ENCODE data around the gene SPACA7.

Gene SPACA7

DNA sequence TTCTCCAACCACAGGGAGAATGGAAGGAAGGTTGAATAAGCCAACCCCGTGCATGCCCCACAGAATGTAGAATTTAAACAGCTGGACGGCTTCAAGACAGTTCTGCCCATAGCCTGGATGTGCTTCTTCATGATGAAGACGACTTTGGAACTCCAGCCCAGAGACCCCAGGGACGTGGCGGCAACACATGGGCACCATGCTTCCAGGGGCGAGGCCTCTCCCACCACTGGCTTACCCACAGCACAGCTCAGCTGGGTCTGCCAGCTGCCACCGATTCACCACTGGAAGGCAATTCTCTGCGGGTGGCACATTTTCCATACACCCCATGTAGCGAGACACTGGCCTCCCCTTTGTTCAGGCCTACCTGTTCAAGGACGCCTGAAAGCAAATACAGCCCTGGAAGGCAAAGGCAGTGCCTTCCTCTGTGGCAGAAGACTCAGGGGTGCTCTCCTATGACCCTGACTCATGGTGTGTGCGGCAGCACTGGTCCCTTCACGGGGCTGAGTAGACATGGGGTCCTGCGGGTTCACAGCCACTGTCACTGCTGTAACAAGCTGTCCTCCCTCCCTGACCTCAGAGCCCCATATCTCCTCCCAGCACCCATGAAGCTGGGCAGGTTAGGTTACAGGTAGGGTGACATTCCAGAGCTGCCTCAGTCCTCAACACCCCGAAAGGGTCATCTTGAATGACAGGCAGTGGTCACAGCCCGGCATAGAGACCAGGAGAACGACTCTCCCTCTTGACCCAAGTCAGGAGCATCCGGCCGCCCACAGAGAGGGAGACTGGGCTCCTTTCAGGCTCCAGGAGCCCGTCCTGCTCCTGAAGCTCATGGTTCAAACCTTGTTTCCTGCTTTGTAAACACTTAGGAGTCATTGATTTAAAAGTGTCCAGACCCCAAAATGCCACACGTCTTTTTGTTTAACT is 72.7 kb downstream of the SPACA7 start:
- DNase-seq (ENCODE audit: low read depth) = no peak

DNA sequence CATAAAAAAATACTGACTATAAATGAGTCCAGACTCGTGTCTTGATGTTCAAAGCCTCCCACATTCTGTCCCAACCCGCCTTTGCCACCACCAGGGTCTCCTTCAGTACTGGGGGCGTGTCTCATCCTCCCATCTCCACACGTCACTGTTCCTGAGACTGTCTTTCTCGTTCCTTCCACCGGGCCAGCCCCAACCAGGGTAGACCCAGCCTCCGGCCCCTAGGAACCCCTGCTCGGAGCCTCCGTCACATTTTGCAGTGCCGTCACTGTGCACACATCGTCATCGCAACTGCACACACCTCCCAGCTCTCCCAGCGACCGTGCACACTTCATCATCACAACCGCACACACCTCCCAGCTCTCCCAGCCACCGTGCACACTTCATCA is 73.4 kb downstream of the SPACA7 start:
- DNase-seq (ENCODE audit: low read depth) = no peak

DNA sequence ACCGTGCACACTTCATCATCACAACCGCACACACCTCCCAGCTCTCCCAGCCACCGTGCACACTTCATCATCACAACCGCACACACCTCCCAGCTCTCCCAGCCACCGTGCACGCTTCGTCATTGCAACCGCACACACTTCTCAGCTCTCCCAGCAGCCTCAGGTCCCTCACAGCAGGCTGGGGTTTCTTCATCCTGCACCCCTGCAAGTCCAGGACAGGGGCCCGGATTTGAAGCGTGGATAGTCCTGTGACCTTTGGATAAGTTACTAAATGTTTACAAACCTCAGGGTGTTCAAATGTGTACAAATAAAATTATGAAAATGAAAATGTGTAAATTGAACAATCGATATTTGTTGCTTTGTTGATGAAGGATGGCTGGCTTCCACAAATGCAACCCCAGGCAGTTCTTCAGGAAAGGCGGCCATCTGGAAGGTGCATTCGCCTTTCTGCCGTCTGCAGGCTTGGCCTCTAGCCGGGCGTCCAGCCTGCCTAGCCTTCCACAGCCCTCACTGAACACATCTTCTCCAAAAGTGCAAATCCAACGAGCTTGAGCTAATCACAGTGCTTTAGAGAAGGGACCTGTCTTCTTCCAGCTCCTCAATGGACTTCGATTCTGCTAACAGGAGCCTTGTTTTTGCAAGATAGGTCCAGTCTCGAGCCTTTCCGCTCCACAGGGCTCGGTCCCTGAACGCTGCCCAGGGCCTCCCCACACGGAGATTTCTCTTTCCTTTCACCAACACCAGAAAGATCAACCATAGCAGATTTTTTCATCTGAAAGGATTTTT is 74.2 kb downstream of the SPACA7 start:
- no peak for DNase-seq (ENCODE audit: low read depth)

DNA sequence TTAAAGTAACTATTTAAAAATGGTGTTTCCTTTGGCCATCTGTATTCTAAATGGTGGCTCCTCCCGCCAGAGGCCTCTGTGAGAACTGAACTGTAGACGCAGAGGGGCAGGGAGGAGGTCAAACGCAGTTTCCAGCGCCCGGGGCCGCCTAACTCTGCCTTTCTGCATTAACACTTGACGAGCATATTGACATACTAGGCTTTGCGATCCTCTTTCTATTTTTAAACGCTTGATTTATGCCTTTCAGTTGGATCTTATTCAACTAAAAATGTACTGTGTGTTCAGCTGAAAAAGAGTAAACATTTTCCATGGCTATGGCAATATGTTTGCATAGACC is 74.7 kb downstream of the SPACA7 start:
- DNase-seq (ENCODE audit: low read depth) = no peak

DNA sequence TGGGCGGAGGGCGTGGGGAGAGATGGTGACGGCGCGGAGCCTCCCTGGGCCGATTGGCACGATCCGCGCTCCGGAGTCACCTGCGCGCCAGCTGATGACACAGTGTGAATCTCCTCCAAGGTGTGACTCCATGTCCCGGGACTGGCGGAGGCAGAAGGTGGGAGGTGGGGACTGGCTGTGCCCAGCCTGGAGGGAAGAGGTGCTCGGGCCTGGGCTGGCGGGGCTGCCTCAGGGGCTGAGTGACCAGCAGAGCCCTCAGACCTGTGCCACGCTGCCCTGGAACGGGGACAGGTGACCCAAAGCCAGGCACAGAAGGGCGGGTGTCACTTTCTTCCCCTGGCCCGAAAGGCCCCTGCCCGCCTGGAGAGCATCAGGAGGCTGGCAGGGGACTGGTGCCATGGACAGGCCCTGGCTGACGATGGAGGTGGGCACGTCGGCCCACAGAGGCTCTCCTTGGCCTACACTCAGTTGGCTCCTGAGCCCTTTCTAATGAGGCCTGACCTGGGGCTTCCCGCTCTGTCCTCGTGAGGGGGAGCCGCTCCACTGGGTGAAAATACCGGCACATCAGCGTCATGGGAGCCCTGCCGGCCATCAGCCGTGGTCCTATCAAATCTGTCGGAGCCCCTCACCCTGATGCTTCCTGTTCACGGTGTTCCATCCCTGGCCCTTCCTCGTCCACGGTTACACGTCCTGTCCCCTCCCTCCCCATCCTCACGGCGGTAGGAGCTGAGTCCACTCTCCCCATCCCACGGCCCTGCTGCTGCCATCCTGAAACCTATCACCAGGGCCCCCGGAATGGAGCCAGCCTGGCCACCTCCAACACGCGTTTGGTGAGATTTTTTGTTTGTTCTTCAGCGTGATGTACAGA is 75.6 kb downstream of the SPACA7 start:
- DNase-seq (ENCODE audit: low read depth) = no peak

DNA sequence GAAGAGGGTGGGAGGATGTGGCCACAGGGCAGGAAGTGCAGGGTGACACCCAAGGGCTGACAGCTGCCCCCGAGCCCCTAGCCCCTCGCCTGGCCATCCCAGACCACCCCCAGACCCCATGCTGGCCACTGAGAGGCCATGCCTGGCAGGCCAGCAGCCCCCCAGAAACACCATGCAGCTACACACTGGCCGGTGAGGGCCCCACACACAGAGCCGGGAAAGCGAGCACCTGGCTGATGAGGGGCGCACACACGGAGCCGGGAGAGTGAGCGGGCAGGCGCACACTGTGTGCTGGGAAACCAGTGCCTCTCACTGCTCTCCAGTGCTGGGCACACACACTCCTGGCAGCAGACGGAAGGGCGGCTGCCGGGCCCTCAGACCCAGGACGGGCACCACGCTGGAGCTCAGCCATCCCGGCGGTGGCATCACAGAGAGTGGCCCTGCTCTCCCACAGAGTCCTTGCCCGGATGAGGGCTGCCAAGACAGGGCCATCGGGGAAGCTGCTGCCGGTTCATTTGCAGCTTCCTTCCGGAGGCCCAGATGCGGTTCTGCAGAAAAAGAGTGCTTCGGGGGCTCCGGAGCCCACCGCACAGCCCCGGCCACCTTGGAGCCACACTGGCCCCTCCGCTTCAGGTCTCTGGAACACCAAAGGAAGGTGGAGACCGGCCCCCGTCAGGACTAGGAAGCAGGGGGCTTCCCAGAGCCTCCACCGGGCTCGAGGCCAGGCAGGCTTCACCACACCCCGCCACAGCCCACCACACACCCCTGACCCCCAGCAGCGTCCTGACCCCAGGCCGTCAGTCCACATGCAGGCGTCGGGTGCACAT is 76.4 kb downstream of the SPACA7 start:
- DNase-seq (ENCODE audit: low read depth) = no peak

DNA sequence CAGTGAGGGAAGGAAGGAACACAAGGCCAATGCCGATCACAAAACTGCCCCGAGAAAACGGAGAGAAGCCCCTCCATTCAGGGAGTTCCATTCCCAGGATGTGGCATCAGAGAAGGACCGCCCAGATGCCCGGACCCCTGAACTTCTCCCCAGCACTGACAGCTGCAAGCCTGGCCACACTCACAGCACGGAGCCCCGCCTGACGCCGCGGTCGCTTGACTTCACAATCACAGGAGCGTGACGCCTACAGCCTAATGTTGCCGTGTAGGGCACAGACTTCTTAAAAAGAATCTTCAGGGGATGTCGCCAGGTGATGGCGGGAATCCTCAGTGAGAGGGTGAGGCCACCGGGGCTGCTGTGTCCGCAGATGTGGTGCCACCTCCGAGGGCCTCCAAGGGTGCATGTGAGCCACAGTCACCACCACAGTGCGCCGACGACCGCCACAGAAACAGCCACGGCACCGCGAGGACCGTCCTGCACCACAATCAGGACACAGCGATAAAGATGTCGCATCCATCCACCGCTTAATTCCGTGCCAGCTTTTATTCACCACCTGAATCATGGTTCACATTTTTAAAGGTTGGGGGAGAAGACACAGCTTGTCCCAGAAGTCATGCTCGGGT is 77.2 kb downstream of the SPACA7 start:
- DNase-seq (ENCODE audit: low read depth) = no peak

DNA sequence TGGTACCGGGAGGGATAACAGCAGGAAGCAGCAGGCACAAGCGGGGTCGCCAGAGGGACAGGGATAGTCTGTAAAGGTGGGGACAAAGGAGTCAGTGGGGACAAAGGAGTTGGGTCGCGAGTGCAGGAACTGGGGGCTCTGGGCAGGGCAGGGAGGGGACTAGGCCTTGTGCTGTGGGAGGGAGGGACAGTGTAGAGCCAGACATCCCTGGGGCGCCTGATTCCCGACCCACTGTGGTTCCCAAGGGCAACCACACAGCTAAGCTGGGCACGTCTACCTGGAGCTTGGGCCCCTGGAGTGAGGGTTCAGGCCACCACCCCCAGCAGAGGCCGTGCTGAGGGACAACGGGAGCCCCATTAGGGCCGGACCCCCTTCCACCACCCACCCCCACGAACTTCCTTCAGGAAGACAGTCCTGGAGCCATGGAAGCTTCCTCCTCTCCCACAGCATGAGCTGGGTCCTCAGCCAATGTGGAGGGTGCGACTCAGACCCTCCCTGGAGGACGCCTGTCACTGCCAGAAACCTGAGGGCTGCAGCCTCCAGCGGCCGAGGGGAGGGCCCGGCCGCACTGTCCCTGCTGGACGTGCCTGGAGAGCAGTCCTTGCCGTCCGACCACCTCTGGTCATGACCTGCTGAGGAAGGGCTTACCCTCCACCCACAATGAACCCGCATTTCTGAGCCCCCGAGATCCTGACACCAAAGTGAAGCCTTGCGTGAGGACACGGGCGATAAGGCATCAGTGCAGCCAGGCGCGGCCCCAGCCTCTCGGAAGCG is 77.9 kb downstream of the SPACA7 start:
- no peak for DNase-seq (ENCODE audit: low read depth)

DNA sequence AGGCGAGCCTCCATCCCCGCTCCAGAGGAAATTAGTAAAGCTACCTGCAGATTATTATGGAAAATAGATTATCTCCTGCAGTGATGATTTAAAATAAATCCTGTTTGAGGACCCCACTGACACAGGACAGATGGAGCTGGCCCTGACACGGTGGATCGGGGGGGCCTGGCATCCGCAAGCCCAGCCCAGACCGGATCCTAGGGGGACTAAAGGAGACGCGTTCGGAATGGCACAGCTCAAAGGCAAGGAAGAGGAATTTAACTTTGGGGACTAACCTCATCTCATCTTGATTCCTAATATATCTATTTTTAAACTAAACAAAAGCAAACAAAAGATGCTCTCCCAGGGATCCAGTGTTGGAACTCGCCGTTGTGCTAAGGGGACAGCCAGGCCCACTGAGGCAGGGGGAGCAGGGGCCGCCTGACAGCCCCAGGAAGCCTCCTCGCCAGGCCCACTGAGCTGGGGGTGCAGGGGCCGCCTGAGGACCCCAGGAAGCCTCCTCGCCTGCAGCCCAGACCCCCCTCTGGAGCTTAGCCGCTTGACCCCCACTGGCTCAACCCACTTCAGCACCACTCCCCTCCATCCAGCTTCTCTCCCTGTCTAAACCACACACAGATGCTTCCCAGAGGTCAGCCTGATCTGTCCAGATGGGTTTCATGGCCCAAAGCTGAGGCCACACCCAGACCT is 78.6 kb downstream of the SPACA7 start:
- no peak for DNase-seq (ENCODE audit: low read depth)

GRCh38 chr13:112455476-112456059 is 79.4 kb downstream of the SPACA7 start:
- no peak for DNase-seq (ENCODE audit: low read depth)

DNA sequence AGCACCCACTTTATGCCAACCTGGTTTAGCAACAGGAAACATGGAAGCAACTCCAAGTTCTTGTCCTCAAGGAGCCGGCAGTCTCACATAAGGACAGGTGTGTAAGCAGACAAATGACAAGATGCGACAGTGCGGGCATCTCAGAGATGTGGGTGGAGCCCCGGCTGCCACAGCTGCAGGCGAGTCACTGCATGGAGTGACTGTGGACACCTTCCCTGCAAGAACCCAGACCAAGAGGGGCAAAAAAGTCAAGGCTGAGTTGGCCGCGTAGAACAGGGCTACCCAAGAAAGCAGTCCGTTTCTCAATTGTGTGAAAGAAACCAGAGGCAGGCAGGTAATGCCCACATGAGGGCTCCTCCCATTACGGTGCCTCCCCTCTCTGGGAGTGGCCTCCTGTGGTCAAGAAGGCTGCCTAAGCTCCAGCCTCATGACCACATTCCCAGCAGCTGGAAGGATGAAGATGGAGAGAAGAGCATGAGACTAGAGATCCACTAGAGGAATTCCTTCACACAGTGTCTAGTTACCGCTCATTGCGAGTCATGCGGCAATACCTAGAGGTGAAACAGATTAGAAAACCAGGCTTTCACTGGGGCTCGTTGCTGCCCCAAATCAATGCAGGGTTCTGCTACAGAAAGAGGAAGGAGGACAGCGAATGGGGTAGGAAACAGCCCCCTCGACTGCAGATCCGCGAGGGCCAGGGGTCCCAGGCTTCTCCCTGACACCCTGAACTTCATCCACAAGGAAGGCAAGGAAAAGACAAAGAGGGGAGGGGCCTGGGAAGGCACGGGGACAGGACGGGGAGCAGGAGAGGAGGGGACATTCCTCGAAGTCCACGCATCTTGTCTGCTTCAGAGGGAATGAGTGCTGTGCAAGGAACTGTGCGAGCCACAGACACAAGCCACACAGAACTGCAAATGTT is 80.2 kb downstream of the SPACA7 start:
- no peak for DNase-seq (ENCODE audit: low read depth)

GRCh38 chr13:112457081-112457480 is 80.9 kb downstream of the SPACA7 start:
- no peak for DNase-seq (ENCODE audit: low read depth)

DNA sequence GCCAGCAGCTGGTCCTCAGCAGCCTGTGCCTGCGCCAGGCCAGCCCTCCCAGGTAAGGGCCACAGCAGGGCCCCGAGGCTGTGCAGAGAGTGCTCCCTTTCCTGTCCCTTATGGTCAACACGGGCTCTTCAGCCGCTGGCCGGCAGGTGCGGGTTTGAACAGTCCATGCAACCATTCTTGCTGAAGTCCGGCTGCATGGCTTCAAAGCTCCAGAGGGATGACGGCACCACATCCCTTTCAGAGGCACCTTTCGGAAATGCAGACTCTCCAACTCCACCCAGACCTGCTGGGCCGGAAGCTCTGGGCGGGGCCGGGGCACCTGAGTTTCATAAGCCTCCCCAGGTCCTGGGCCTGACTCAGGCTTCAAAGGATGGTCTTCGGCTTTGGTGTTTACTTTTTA is 81.3 kb downstream of the SPACA7 start:
- DNase-seq (ENCODE audit: low read depth) = no peak

- DNase-seq (ENCODE audit: low read depth) = no peak
Observed at GRCh38 chr13:112462408-112462807, 86.3 kb downstream of the SPACA7 start.

DNA sequence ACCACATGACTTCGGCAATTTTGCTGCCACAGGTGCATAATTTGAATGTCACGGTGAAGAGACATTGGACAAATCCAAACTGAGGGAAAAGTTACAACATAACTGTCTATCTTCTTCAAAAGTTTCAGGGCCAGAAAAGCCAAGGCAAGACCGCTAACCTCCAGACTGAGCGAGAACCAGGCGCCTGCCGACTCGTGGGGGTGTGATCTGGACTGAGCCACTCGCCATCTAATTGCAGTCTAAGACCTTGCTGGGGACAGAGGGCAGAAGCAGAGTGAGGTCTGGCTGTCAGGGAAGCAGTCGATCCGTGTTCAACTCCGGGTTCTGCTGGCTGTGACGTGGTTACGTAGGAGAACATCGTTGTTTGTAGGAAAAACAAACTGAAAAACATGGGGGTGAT is 88.6 kb downstream of the SPACA7 start:
- DNase-seq (ENCODE audit: low read depth) = no peak

DNA sequence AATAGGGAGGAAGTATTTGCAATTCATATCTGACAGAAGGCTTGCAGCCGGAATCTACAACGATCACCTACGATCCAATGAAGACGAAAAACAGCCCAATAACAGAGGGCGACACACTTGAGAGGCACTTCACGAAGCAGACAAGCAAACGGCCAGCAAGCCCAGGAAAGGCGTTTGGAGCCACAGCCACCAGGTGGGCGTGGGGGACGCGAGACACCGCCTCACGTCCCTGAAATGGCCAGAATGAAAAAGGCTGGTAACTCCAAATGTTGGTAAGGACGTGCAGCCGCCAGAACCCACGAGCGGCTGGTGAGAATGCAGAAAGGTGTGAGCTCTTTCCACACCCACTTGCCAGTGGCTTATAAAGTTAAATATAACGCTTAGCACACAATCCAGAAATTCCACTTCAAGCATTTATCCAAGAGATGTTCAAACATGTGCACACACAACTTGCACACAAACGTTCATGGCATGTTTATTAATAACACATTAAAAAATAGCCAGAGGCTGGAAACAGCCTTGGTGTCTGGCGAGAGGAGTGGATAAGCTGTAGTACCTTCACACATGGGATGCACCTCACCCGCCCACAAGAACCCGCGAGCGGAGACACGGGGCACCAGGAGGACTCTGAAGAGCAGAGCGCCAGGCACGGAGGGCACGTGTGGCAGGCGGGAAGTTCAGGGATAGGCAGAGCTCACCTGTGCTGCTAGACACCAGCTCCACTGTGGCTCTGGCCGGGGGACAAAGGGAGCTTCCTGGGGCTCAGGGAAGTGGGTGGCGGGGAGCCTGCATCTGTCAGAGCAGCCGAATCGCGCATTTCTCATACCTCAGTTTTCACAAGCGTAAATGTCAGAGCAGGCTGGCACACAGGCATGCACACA is 89.3 kb downstream of the SPACA7 start:
- no peak for DNase-seq (ENCODE audit: low read depth)
